HG02885 (cell line): Measurements from ENCODE around the gene RAB18.
A peak's percentile ranks its signal among the peaks of the same experiment; 100 is the strongest.
"Not testable (repeated sequence)": the region's sequence is repeated elsewhere in the genome, so short reads cannot be mapped to it uniquely, and the experiment has no call there.

Experiments
- ATAC-seq: cut with Tn5 transposase; IDR thresholded peaks from one replicate; pipeline ENCODE4 v1.9.1; 2021; ENCODE audit warnings: mild to moderate bottlenecking; ENCODE audit not compliant: unreplicated experiment, poor library complexity

RAB18 gene

GRCh38 chr10:27541796-27542729 is 38.0 kb downstream of the RAB18 start:
- ATAC-seq = no peak

- no peak for ATAC-seq
Observed at GRCh38 chr10:27542812-27543211, 38.7 kb downstream of the RAB18 start.

GRCh38 chr10:27547047-27547446 is 42.9 kb downstream of the RAB18 start:
- no peak for ATAC-seq

- no peak for ATAC-seq
Observed at GRCh38 chr10:27547482-27547881, 43.4 kb downstream of the RAB18 start.

GRCh38 chr10:27550823-27551222 is 46.7 kb downstream of the RAB18 start:
- no peak for ATAC-seq

GRCh38 chr10:27558612-27559020 is 54.5 kb downstream of the RAB18 start:
- ATAC-seq = peak; percentile 86

GRCh38 chr10:27561334-27561733 is 57.2 kb downstream of the RAB18 start:
- no peak for ATAC-seq

- no peak for ATAC-seq
Observed at GRCh38 chr10:27564398-27564797, 60.3 kb downstream of the RAB18 start.

GRCh38 chr10:27564880-27565279 is 60.8 kb downstream of the RAB18 start:
- no peak for ATAC-seq

GRCh38 chr10:27568196-27569175 is 64.4 kb downstream of the RAB18 start:
- no peak for ATAC-seq

GRCh38 chr10:27569946-27570345 is 65.8 kb downstream of the RAB18 start:
- ATAC-seq = no peak

- not testable (repeated sequence) for ATAC-seq
Observed at GRCh38 chr10:27577038-27577437, 72.9 kb downstream of the RAB18 start.

- ATAC-seq = no peak
Observed at GRCh38 chr10:27578316-27578715, 74.2 kb downstream of the RAB18 start.

- ATAC-seq = no peak
Observed at GRCh38 chr10:27581225-27581624, 77.1 kb downstream of the RAB18 start.

GRCh38 chr10:27584302-27584701 is 80.2 kb downstream of the RAB18 start:
- no peak for ATAC-seq
